ENCODE results near the gene ITGAL.

- TF ChIP-seq FOXK2 (IDR thresholded peaks at IDR 0.05) (no peak), BHLHE40 (IDR thresholded peaks at IDR 0.05; ENCODE audit: borderline replicate concordance) (no peak), CTBP1 (IDR thresholded peaks at IDR 0.05; ENCODE audit: borderline replicate concordance) (no peak), FOXM1 (IDR thresholded peaks at IDR 0.05; ENCODE audit: borderline replicate concordance) (no peak)
- TF ChIP-seq, protein P1, sequence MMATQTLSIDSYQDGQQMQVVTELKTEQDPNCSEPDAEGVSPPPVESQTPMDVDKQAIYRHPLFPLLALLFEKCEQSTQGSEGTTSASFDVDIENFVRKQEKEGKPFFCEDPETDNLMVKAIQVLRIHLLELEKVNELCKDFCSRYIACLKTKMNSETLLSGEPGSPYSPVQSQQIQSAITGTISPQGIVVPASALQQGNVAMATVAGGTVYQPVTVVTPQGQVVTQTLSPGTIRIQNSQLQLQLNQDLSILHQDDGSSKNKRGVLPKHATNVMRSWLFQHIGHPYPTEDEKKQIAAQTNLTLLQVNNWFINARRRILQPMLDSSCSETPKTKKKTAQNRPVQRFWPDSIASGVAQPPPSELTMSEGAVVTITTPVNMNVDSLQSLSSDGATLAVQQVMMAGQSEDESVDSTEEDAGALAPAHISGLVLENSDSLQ (IDR thresholded peaks at IDR 0.05), result no peak
Observed at GRCh38 chr16:30490210-30490609, 17.7 kb downstream of the ITGAL start.
